PC-3 (cell line): ENCODE results near the gene CGGBP1.

Experiments
- EZH2 ChIP-seq: fragments of 300-600 bp; sonication (generic); IDR thresholded peaks from one replicate; pipeline ENCODE4 v1.6.1; 2017; ENCODE audit warnings: antibody characterized with exemption, mild to moderate bottlenecking, low read length; ENCODE audit not compliant: unreplicated experiment
- EZH2phosphoT487 ChIP-seq: fragments of 300-600 bp; sonication (generic); IDR thresholded peaks from 2 replicates; pipeline ENCODE4 v1.6.1; 2018; ENCODE audit warnings: mild to moderate bottlenecking, antibody characterized with exemption, low read length, borderline replicate concordance
- TF ChIP-seq, protein P1 (sequence below): fragments of 300-600 bp; sonication (generic); conservative IDR thresholded peaks from 2 replicates; pipeline ENCODE4 v1.5.1; 2017; ENCODE audit warnings: antibody characterized with exemption, low read depth, mild to moderate bottlenecking, low read length

DNA sequence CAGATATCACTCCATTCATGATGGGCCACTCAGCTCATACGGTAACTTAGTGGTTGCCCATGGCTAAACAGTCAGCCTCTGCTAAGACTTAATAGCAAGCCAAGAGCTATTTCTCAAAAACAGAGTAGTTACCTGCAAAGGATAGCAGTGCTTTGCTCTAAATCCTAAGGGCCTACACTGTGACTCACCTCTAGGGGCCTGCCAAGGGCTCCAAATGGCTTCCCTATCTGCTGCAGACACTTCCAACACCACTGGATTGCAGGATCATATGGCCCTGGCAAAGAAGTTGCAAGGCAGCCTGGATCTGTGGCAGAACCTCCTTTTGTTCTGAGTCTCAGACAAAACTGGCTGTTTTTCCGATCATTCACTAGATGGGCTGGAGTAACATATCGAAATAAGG, 17.8 kb downstream of the CGGBP1 start:
- TF ChIP-seq, protein P1, sequence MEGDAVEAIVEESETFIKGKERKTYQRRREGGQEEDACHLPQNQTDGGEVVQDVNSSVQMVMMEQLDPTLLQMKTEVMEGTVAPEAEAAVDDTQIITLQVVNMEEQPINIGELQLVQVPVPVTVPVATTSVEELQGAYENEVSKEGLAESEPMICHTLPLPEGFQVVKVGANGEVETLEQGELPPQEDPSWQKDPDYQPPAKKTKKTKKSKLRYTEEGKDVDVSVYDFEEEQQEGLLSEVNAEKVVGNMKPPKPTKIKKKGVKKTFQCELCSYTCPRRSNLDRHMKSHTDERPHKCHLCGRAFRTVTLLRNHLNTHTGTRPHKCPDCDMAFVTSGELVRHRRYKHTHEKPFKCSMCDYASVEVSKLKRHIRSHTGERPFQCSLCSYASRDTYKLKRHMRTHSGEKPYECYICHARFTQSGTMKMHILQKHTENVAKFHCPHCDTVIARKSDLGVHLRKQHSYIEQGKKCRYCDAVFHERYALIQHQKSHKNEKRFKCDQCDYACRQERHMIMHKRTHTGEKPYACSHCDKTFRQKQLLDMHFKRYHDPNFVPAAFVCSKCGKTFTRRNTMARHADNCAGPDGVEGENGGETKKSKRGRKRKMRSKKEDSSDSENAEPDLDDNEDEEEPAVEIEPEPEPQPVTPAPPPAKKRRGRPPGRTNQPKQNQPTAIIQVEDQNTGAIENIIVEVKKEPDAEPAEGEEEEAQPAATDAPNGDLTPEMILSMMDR = no peak
- no peak for TF ChIP-seq EZH2
- no peak for TF ChIP-seq EZH2phosphoT487
